Measurements from ENCODE around the gene SLC39A12.

Gene SLC39A12

GRCh38 chr10:17961551-17962422, 10.1 kb downstream of the SLC39A12 start:
- no peak for FAIRE-seq
- DNase-seq (ENCODE audit: low spot score), result peak; percentile 48

DNA sequence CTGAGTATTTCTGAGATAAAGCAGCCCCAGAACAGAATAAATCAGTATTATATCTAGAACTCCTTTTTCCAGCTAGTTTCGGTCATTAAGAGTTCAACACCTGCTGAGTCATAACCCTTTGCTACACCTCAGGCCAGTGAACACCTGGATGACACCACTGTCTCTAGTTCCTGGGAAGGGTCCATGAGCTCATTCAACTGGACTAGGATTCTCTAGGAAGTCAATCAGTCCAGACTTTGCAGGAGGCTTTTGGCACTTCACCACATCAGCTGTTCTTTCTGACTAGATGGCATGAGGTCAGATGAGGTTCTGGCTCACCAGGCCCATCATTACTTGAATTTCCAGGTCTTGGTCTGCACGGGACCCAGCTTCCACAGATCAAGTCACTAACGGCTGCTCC, 11.7 kb downstream of the SLC39A12 start:
- DNase-seq (ENCODE audit: low spot score), result no peak

GRCh38 chr10:17965649-17966235, 14.0 kb downstream of the SLC39A12 start:
- DNase-seq (ENCODE audit: low spot score) (no peak), FAIRE-seq (no peak)

More for the DNA sequence above, 11.7 kb downstream of the SLC39A12 start:
- FAIRE-seq, result peak; percentile 63

- DNase-seq (ENCODE audit: low spot score) (no peak), FAIRE-seq (no peak)
Measured at GRCh38 chr10:17974505-17974904, 22.8 kb downstream of the SLC39A12 start.

GRCh38 chr10:17980846-17981565, 29.3 kb downstream of the SLC39A12 start:
- DNase-seq (ENCODE audit: low spot score) (no peak), FAIRE-seq (no peak)

GRCh38 chr10:17981766-17982380, 30.2 kb downstream of the SLC39A12 start:
- FAIRE-seq (peak; percentile 48), DNase-seq (ENCODE audit: low spot score) (peak; percentile 65)

DNA sequence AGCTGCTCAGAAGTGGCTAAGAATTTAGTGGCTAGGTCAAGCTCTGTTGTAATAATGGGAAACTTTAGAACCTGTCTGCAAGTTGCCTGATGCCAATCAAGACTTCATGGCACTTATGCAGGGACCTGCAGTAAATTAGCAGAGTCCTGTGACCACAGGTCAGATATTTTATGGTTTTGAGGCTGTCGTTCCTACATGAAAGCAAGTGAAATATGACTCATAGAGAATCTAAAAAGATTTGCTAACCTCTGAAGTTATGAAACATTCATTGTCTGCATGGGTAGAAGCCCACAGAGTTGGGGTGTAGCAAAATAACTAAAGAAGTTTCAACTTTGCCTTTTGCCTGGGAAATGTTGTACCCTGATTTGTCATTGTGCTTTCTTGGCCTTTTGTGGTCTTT, 32.3 kb downstream of the SLC39A12 start:
- DNase-seq (ENCODE audit: low spot score) (peak; percentile 62), FAIRE-seq (peak; percentile 65)

- no peak for FAIRE-seq
- DNase-seq (ENCODE audit: low spot score), result no peak
Measured at GRCh38 chr10:17984563-17984962, 32.8 kb downstream of the SLC39A12 start.

GRCh38 chr10:17989908-17990767, 38.4 kb downstream of the SLC39A12 start:
- FAIRE-seq, result no peak
- peak; percentile 74 for DNase-seq (ENCODE audit: low spot score)

DNA sequence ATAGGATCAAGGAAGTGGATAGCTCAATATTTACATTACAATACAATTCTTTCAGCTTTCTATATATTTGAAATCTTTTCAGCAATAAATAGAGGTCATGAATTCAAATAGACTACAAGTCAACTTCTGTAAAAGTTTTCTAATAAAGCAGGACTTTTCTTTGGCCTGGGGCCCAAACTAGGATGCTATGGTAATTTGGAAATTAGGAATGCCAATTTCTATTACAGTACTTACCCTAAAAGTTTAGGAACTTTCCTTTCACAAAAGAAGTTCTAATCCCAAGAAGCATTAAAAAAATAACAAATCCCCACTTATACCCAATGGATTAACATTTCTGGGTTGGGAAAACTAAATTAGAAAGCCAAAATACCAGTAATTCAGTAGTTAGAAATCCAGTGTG, 40.5 kb downstream of the SLC39A12 start:
- no peak for DNase-seq (ENCODE audit: low spot score)
- FAIRE-seq, result no peak

GRCh38 chr10:17993361-17993760, 41.6 kb downstream of the SLC39A12 start:
- FAIRE-seq (no peak), DNase-seq (ENCODE audit: low spot score) (no peak)

- FAIRE-seq (no peak), DNase-seq (ENCODE audit: low spot score) (no peak)
Measured at GRCh38 chr10:18000601-18001000, 48.9 kb downstream of the SLC39A12 start.

- FAIRE-seq (no peak), DNase-seq (ENCODE audit: low spot score) (no peak)
Measured at GRCh38 chr10:18005445-18005780, 53.7 kb downstream of the SLC39A12 start.

DNA sequence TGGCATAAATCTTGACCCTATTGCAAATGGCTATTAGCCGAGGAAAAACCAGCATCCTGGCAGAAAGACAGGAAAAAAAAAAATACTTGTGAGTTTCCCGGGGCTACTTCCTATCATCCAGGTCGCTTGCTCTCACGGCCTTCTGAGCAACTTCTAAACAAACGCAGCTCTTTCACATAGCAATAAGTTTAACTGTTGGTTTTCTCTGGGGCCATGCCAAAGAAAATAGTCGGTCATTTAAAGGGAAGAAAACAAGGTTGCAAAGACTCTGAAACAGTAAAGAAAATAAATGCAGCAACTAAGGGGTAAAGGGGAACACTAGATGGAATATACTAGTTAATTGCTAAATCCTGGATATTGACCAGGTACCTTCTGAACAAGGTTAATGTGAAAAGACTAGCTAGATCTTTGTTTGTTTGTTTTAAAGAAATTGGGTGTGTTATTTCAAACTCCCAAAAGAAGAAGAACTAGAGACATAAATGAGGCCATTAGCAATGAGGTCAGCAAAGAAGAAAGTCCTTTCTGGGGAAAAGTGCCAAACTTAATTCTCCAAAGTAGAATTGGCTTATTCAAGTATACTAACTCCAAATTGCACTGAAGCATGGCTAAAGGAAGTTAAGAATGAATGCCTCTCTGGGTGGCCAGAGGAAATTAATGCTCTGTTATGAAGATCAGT, 54.2 kb downstream of the SLC39A12 start:
- no peak for FAIRE-seq
- no peak for DNase-seq (ENCODE audit: low spot score)

DNA sequence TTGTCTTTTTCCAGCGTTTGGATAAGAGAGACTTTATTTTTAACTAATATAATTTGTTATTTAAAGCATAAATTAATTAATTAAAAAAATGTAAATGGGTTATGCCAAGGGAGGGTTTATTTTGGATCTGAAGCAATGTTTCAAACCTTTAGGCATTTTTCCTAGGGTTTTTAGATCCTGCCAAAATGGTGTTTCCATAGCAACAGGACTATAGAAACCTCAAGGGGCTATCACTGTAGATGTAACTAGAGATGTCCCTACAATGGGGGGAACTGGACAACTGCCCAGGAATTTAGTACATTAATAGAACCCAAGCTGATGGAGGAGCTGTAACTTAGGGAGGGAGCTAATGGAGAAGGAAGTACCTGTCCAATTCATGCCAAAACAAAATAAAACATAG, 57.3 kb downstream of the SLC39A12 start:
- no peak for FAIRE-seq
- no peak for DNase-seq (ENCODE audit: low spot score)

- no peak for FAIRE-seq
- no peak for DNase-seq (ENCODE audit: low spot score)
Measured at GRCh38 chr10:18010050-18010449, 58.3 kb downstream of the SLC39A12 start.

GRCh38 chr10:18020523-18020922, 68.8 kb downstream of the SLC39A12 start:
- DNase-seq (ENCODE audit: low spot score) (no peak), FAIRE-seq (no peak)

- DNase-seq (ENCODE audit: low spot score) (no peak), FAIRE-seq (no peak)
Measured at GRCh38 chr10:18021725-18022480, 70.2 kb downstream of the SLC39A12 start.

DNA sequence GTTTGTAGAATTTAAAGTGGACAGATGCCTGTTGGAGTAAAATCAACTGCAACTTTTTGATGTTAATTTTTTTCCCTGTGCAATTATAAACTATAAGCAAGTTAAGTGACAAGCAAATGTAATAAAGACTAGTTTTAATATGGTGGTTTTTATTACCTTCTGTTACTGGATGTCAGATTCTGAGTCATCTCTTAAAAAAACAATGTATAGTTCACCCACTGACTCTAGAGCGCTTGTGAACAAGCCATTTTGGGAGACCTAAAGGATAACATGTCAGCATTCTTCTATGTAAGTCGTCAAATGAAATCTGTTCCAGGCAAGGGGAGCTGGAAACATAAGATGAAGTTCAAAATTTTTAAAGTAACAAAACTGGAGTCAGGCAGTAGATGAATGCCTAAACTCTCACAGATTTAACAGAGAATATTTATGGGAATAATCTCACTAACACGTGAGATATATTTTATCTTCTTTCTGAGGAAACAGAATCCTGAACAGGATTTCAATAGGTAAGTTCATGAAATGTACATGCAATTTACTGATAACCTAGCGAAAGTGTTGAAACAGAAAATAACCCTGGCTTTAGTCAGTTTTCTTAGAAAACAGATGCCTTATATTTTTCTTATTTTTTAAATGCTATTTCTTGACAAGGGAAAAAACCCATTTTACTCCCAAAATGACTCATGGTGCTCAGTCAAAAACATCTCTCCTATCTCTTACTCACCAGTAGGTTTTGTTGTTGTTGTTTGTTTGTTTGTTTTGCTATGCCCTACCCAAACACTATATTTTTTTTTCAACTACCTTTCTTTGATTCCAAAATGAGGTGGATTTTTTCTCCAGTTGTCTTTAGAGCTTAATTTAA, 91.7 kb downstream of the SLC39A12 start:
- DNase-seq (ENCODE audit: low spot score), result no peak
- FAIRE-seq, result no peak
